ENCODE data around the gene LCOR. TPM values are rescaled to one million over a fixed set of nuclear protein-coding genes. Genes with fewer than 3 reads are reported as not detected.

LCOR gene
- total and polyA plus RNA-seq, 2 of the 13 experiments (the other 11 are each of a cell fraction or from before 2014, with no cell fraction given), result 12.4 to 23.7 TPM

- TF ChIP-seq UBTF (CRISPR knock-in tag; IDR thresholded peaks at IDR 0.05), result no peak
- no peak for TF ChIP-seq ELF1 (CRISPR knock-in tag; IDR thresholded peaks at IDR 0.05)
- TF ChIP-seq MAFK (conservative IDR thresholded peaks at IDR 0.05 in 1 of 2, IDR thresholded peaks at IDR 0.05 in 1 of 2; ENCODE audit: low read length in 2 of 2), result no peak
- no peak for TF ChIP-seq ZNF543 (CRISPR knock-in tag; IDR thresholded peaks at IDR 0.05)
- TF ChIP-seq ZBTB4 (CRISPR knock-in tag; IDR thresholded peaks at IDR 0.05; ENCODE audit: borderline replicate concordance), result no peak
- no peak for TF ChIP-seq ZNF530 (CRISPR knock-in tag; IDR thresholded peaks at IDR 0.05; ENCODE audit: low read depth)
- no peak for TF ChIP-seq ZFP82 (CRISPR knock-in tag; IDR thresholded peaks at IDR 0.05; ENCODE audit: borderline replicate concordance)
- TF ChIP-seq PRDM10 (CRISPR knock-in tag; IDR thresholded peaks at IDR 0.05; ENCODE audit: low read depth), result no peak
- TF ChIP-seq SRSF1 (optimal IDR thresholded peaks at IDR 0.05; ENCODE audit: low read depth, low read length), result no peak
- TF ChIP-seq ZNF326 (CRISPR knock-in tag; IDR thresholded peaks at IDR 0.05; ENCODE audit: borderline replicate concordance), result no peak
- TF ChIP-seq NFKB2 (CRISPR knock-in tag; IDR thresholded peaks at IDR 0.05; ENCODE audit: borderline replicate concordance), result peak; percentile 52; the same call in 1 of the 2 replicates
- no peak for TF ChIP-seq ZNF124 (CRISPR knock-in tag; IDR thresholded peaks at IDR 0.05)
- TF ChIP-seq TFDP1 (CRISPR knock-in tag; IDR thresholded peaks at IDR 0.05; ENCODE audit: borderline replicate concordance), result no peak
- TF ChIP-seq RAD21 (CRISPR knock-in tag; IDR thresholded peaks at IDR 0.05), result no peak
- TF ChIP-seq SP5 (CRISPR knock-in tag; IDR thresholded peaks at IDR 0.05; ENCODE audit: borderline replicate concordance, low read depth), result no peak
- TF ChIP-seq GPN1 (CRISPR knock-in tag; IDR thresholded peaks at IDR 0.05; ENCODE audit: borderline replicate concordance), result no peak
- no peak for TF ChIP-seq TMF1 (CRISPR knock-in tag; IDR thresholded peaks at IDR 0.05; ENCODE audit: low read depth)
- no peak for TF ChIP-seq NFE2L1 (CRISPR knock-in tag; IDR thresholded peaks at IDR 0.05; ENCODE audit: borderline replicate concordance)
Measured at GRCh38 chr10:97020452-97021400, 188.6 kb downstream of the LCOR start (continued).
